GM12878 (cell line): ENCODE results near the gene FNDC3B. TPM values are rescaled to one million over a fixed set of nuclear protein-coding genes. Genes with fewer than 3 reads are reported as not detected.

ENCODE experiments used
- ATAC-seq: fragments of 200-7000 bp; cut with Tn5 transposase; 3 replicates; pipeline ENCODE4 v1.9.1; 2020; ENCODE audit warnings: mild to moderate bottlenecking, moderate library complexity
- BruUV-seq: library from RNA; stranded (reverse); fragments of 400-500 nt; replicated peaks from 2 replicates; lab custom pipeline; 2021; lab: Mats Ljungman, UMichigan
- CTCF ChIA-PET: fragments of 300-600 bp; sonication (Branson Sonifier 250); formaldehyde crosslinking; extraction: SDS; loops from one replicate; lab custom pipeline; 2021; ENCODE audit warnings: inconsistent platforms; lab: Yijun Ruan, JAX
- POLR2A ChIA-PET: fragments of 350-600 bp; formaldehyde crosslinking; extraction: SDS; loops from one replicate; lab custom pipeline; 2021; ENCODE audit warnings: inconsistent platforms; lab: Charles Lee
- RAD21 ChIA-PET: fragments of 300-600 bp; sonication (Branson Sonifier 250); formaldehyde crosslinking; loops from one replicate; lab custom pipeline; 2023; ENCODE audit warnings: antibody characterized with exemption; ENCODE audit not compliant: unreplicated experiment; lab: Charles Lee
- SMC1A ChIA-PET: fragments of 300-600 bp; sonication (Branson Sonifier 250); formaldehyde crosslinking; loops from one replicate; lab custom pipeline; 2023; ENCODE audit not compliant: unreplicated experiment, uncharacterized antibody; lab: Charles Lee
- DNase-seq: peaks from one replicate; pipeline ENCODE4 v3.0.0-alpha.2; 2011; ENCODE audit warnings: low read depth, low spot score
- FAIRE-seq: peaks from 3 replicates; lab custom pipeline; 2011; peaks lifted over from hg19 to GRCh38; lab: Jason Lieb, UNC
- H2AFZ ChIP-seq: 2 replicates; pipeline ENCODE4 v1.6.0; 2011; ENCODE audit warnings: low read depth, low read length, control low read depth; ENCODE audit not compliant: control insufficient read depth
- H3K27ac ChIP-seq: 2 replicates; pipeline ENCODE4 v1.5.1; 2011; ENCODE audit warnings: control low read depth; ENCODE audit not compliant: control insufficient read depth, insufficient read depth
- H3K27me3 ChIP-seq, 2 experiments: replicated peaks in 1 of 2; 2 replicates each; pipeline versions ENCODE4 v1.6.0 to v1.6.1; 2011; ENCODE audit warnings: low read length in 1 of 2; ENCODE audit not compliant: control insufficient read depth in 2 of 2, insufficient read depth in 2 of 2
- H3K36me3 ChIP-seq, 2 experiments: 2 replicates each; pipeline ENCODE4 v1.5.1; 2011; ENCODE audit warnings: low read length in 1 of 2; ENCODE audit not compliant: control insufficient read depth in 2 of 2, insufficient read depth in 2 of 2
- H3K4me1 ChIP-seq: 2 replicates; pipeline ENCODE4 v1.6.1; 2011; ENCODE audit warnings: mild to moderate bottlenecking, low read length, moderate library complexity, mixed read lengths; ENCODE audit not compliant: control insufficient read depth, insufficient read depth
- H3K4me2 ChIP-seq: 2 replicates; pipeline ENCODE4 v1.6.0; 2011; ENCODE audit warnings: control low read depth; ENCODE audit not compliant: control insufficient read depth, insufficient read depth
- H3K4me3 ChIP-seq: fragments of 200-600 bp; sonication (generic); 2 replicates; pipeline ENCODE4 v1.5.1; 2016
- H3K79me2 ChIP-seq: 2 replicates; pipeline ENCODE4 v1.6.0; 2011; ENCODE audit warnings: low read length; ENCODE audit not compliant: control insufficient read depth, insufficient read depth
- H3K9ac ChIP-seq: 2 replicates; pipeline ENCODE4 v1.8.0; 2011; ENCODE audit warnings: low read length, control low read depth, mixed read lengths; ENCODE audit not compliant: control insufficient read depth, insufficient read depth
- H3K9me3 ChIP-seq: replicated peaks from 3 replicates; pipeline ENCODE4 v1.5.1; 2011; ENCODE audit warnings: mild to moderate bottlenecking, low read length; ENCODE audit not compliant: control insufficient read depth, insufficient read depth
- H4K20me1 ChIP-seq: 2 replicates; pipeline ENCODE4 v1.6.0; 2011; ENCODE audit not compliant: control insufficient read depth, insufficient read depth
- BCL3 ChIP-seq: IDR thresholded peaks from 2 replicates; pipeline ENCODE4 v1.6.1; 2011; ENCODE audit warnings: borderline replicate concordance, low read depth, mild to moderate bottlenecking, moderate library complexity, low read length; ENCODE audit not compliant: insufficient read depth, poor library complexity, severe bottlenecking
- BMI1 ChIP-seq: fragments of 450-650 bp; IDR thresholded peaks from 2 replicates; pipeline ENCODE4 v1.6.1; 2016; ENCODE audit warnings: mild to moderate bottlenecking, moderate library complexity, borderline replicate concordance
- E2F8 ChIP-seq: fragments of 450-650 bp; IDR thresholded peaks from 2 replicates; pipeline ENCODE4 v1.6.1; 2018; ENCODE audit warnings: mild to moderate bottlenecking, low read depth, moderate library complexity; ENCODE audit not compliant: partially characterized antibody
- ETV6 ChIP-seq, 2 experiments: fragments of 450-650 bp in 1 of 2; IDR thresholded peaks in 1 of 2; conservative IDR thresholded peaks in 1 of 2; 2 replicates each; pipeline ENCODE4 v1.6.1; 2014; ENCODE audit warnings: antibody characterized with exemption in 1 of 2, borderline replicate concordance in 1 of 2, low read depth in 1 of 2, mild to moderate bottlenecking in 1 of 2, moderate library complexity in 1 of 2
- FOXK2 ChIP-seq: fragments of 450-650 bp; IDR thresholded peaks from 2 replicates; pipeline ENCODE4 v1.6.1; 2017; ENCODE audit warnings: mild to moderate bottlenecking, moderate library complexity
- IRF5 ChIP-seq: fragments of 450-650 bp; IDR thresholded peaks from 2 replicates; pipeline ENCODE4 v1.6.1; 2017; ENCODE audit warnings: borderline replicate concordance
- NKRF ChIP-seq: fragments of 450-650 bp; conservative IDR thresholded peaks from 2 replicates; pipeline ENCODE4 v1.6.1; 2017; ENCODE audit warnings: mild to moderate bottlenecking, moderate library complexity
- RAD21 ChIP-seq: IDR thresholded peaks from 2 replicates; pipeline ENCODE4 v1.6.1; 2011; ENCODE audit warnings: mild to moderate bottlenecking, low read depth, low read length, moderate library complexity; ENCODE audit not compliant: insufficient read depth
- RUNX3 ChIP-seq: IDR thresholded peaks from 2 replicates; pipeline ENCODE4 v1.6.1; 2012; ENCODE audit warnings: low read length, inconsistent platforms
- YY1 ChIP-seq: IDR thresholded peaks from 2 replicates; pipeline ENCODE4 v1.6.1; 2011; ENCODE audit warnings: low read depth, mild to moderate bottlenecking, low read length
- ZBTB11 ChIP-seq: fragments of 450-650 bp; formaldehyde crosslinking; IDR thresholded peaks from 2 replicates; pipeline ENCODE4 v1.5.0; 2022; ENCODE audit warnings: mild to moderate bottlenecking, missing genetic modification characterization
- ZNF274 ChIP-seq: IDR thresholded peaks from one replicate; pipeline ENCODE4 v1.8.0; 2011; ENCODE audit not compliant: insufficient read length, insufficient read depth
- WGBS: methylation state at CpG from one replicate; pipeline ENCODE4 v1.1.6; 2016; ENCODE audit warnings: low lambda C conversion rate; ENCODE audit not compliant: insufficient replicate concordance, insufficient coverage; ENCODE audit errors: missing lambda C conversion rate; 5-methylcytosine and 5-hydroxymethylcytosine counted together
- in situ Hi-C: fragments of 300-500 bp; cut with MboI; formaldehyde crosslinking; loops from 9 replicates; pipeline ENCODE4 v1.14.3; 2018; ENCODE audit warnings: mixed read lengths
- intact Hi-C: fragments of 100-400 bp; cut with micrococcal nuclease; formaldehyde crosslinking; loops from one replicate; pipeline ENCODE4 v1.14.2; 2022; ENCODE audit not compliant: unreplicated experiment
- polyA plus RNA-seq, 11 experiments: library from polyadenylated mRNA; depleted of rRNA in 4 of 11; unstranded in 6 of 11; stranded (reverse) in 5 of 11; fragments of >200 nt; fragmentation: Nextera tagmentation in 4 of 11; fragmentation: Illumina TruSeq in 1 of 11; extraction: Ambion mirVana in 4 of 11; extraction: Trizol in 1 of 11; gene quantifications; 1 replicate in 1 of 11; 2 replicates in 10 of 11; pipeline versions ENCODE4 v1.2.1 to v1.2.3, GENCODE V29; 2011 to 2016; ENCODE audit warnings: inconsistent platforms in 2 of 11, missing spikeins in 2 of 11, low read depth in 1 of 11
- total RNA-seq, 4 experiments: library from RNA; depleted of rRNA in 3 of 4; stranded (reverse); fragments of >200 nt in 3 of 4; fragmentation: Illumina TruSeq in 1 of 4; extraction: Trizol in 1 of 4; gene quantifications; 2 replicates each; pipeline versions ENCODE4 v1.2.1 to v1.2.3, GENCODE V29; 2013 to 2021

The FNDC3B gene
- total and polyA plus RNA-seq, 10 of the 15 experiments (the other 5 are each of a cell fraction or from before 2014, with no cell fraction given): 7.9 to 35.0 (median 18.5) TPM

- ChIA-PET SMC1A (interaction anchor here (0.9 to 1.1 kb wide), 3 partner anchors 19 to 45 kb away, joined by 3 to 6 read pairs (median 3); no protein-coding TSS in a partner anchor), RAD21 (interaction anchor here (1.5 kb wide), 1 partner anchor 28 kb away, joined by 3 read pairs; no protein-coding TSS in a partner anchor), CTCF (interaction anchor here (1.0 to 2.8 kb wide), 4 partner anchors 13 to 29 kb away, joined by 4 to 9 read pairs (median 6); no protein-coding TSS in a partner anchor), POLR2A (no interaction called here)
- H3K36me3 ChIP-seq: peaks cover 4 to 31% of the 10 kb centered on the region in 2 experiments
- H3K4me3 ChIP-seq: no peak overlapping the region
- H3K27ac ChIP-seq: no peak overlapping the region
- H4K20me1 ChIP-seq: no peaks in the 10 kb centered on the region
- H3K9me3 ChIP-seq: no peaks in the 10 kb centered on the region
- ATAC-seq: no peak
- 60% methylated on average over 5 of the region's 5 CpGs for WGBS
- in situ Hi-C loops (no loop called here), intact Hi-C loops (no loop called here)
- no peak for FAIRE-seq
- H3K4me1 ChIP-seq: peaks cover 1% of the 10 kb centered on the region
- BruUV-seq: no TSS peak
- DNase-seq: no peak
- H3K27me3 ChIP-seq: no peaks in the 10 kb centered on the region
- no peak overlapping the region for H3K9ac ChIP-seq
- H3K4me2 ChIP-seq: no peak overlapping the region
- H3K79me2 ChIP-seq: no peaks in the 10 kb centered on the region
- no peak overlapping the region for H2AFZ ChIP-seq
- TF ChIP-seq IRF5 (no peak), BCL3 (no peak), YY1 (no peak), ETV6 (conservative IDR thresholded peaks at IDR 0.05 in 1 of 2, IDR thresholded peaks at IDR 0.05 in 1 of 2; ENCODE audit: borderline replicate concordance in 1 of 2, low read depth in 1 of 2) (no peak), BMI1 (no peak), NKRF (no peak), RUNX3 (no peak), RAD21 (no peak), ZBTB11 (no peak), E2F8 (no peak), ZNF274 (no peak), FOXK2 (no peak)
These were observed 273.3 kb downstream of the FNDC3B start for GRCh38 chr3:172312711-172313110.
